GM23248 (cell line): Measurements from ENCODE around the gene USP48.

ENCODE experiments used
- EZH2 ChIP-seq: fragments of 200-600 bp; sonication (generic); IDR thresholded peaks from 2 replicates; pipeline ENCODE4 v1.6.1; 2018; ENCODE audit warnings: antibody characterized with exemption, mild to moderate bottlenecking; ENCODE audit not compliant: insufficient read depth, poor library complexity, severe bottlenecking
- EZH2phosphoT487 ChIP-seq: fragments of 200-600 bp; sonication (generic); IDR thresholded peaks from 2 replicates; pipeline ENCODE4 v1.6.1; 2018; ENCODE audit warnings: antibody characterized with exemption, moderate library complexity, mild to moderate bottlenecking, low read depth; ENCODE audit not compliant: insufficient read depth

DNA sequence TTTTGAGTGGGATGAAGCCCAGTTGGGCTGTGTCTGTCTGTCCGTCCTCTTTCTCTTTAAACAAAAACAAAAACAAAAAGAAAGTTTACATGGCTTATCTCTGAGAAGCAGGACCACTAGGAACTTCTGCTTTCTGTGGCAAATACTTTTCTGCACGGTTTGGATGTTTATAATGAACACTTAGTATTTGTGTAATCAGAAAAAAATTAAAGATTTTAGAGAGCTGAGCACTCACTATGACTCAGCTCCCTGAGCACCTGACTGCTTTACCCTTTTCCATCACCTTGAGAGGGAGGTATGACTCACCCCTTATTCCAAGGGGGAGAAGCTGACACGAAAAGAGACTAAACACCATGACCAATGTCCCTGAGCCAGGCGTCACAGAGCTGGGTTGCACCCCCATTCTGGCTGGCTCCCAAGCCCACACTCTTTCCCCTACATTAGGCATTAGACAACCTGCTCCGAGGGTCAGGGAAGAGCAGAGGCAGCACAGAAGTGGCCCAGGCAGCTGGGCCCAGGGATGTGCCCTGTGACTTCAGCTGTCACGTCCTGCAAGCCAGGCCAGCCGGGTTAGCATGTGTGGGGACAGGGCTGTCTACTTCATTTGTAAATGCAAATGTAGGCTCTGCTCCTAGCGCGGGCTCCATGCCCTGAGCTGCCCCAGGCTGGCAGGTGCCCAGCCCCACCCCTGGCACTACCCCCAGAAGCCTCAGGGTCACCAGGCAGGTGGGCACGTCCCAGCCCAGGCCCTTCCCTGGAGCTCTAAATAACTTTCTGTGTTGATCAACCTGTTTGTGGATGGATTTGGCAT, 144.2 kb downstream of the USP48 start:
- TF ChIP-seq EZH2 (no peak), EZH2phosphoT487 (no peak)
